ENCODE results near the gene MMD2.

The MMD2 gene

GRCh38 chr7:4868493-4868892, 90.5 kb downstream of the MMD2 start:
- no peak for DNase-seq (ENCODE audit: low spot score)

GRCh38 chr7:4866528-4867496, 92.2 kb downstream of the MMD2 start:
- no peak for DNase-seq (ENCODE audit: low spot score)

- DNase-seq (ENCODE audit: low spot score) = no peak
Observed at GRCh38 chr7:4862156-4862555, 96.8 kb downstream of the MMD2 start.

GRCh38 chr7:4861673-4862072, 97.3 kb downstream of the MMD2 start, which contains the start of gene PAPOLB:
TSS of gene PAPOLB (minus strand) at chr7:4862030. CDS start at chr7:4861810, 220 bp downstream.
- DNase-seq (ENCODE audit: low spot score) = no peak

- DNase-seq (ENCODE audit: low spot score) = no peak
Observed at GRCh38 chr7:4861227-4861626, 97.8 kb downstream of the MMD2 start.

- DNase-seq (ENCODE audit: low spot score) = no peak
Observed at GRCh38 chr7:4857189-4857588, 101.8 kb downstream of the MMD2 start.

- no peak for DNase-seq (ENCODE audit: low spot score)
Observed at GRCh38 chr7:4856336-4857057, 102.5 kb downstream of the MMD2 start.
